NOMO-1 treated with dmso at 0.1 percent for 144 hours (cell line): Measurements from ENCODE around the gene CCDC102A.
"Not testable (repeated sequence)": the region's sequence is repeated elsewhere in the genome, so short reads cannot be mapped to it uniquely, and the experiment has no call there.

Experiments used
- DNase-seq: peaks from one replicate; lab custom pipeline; 2025; ENCODE audit not compliant: unreplicated experiment; lab: John Stamatoyannopoulos, UW

Gene CCDC102A

GRCh38 chr16:57536306-57537193, at the start of gene CCDC102A:
Gene CCDC102A (minus strand): TSS chr16:57536571. CDS start chr16:57529177, 7,394 bp downstream.
- no peak for DNase-seq

GRCh38 chr16:57585051-57585687, 48.8 kb upstream of the CCDC102A start:
- DNase-seq, result no peak

- no peak for DNase-seq
Measured at GRCh38 chr16:57579361-57579665, 42.9 kb upstream of the CCDC102A start.

GRCh38 chr16:57578521-57579360, 42.4 kb upstream of the CCDC102A start:
- DNase-seq, result no peak

- DNase-seq, result no peak
Measured at GRCh38 chr16:57577691-57578224, 41.4 kb upstream of the CCDC102A start.

GRCh38 chr16:57577214-57577613, 40.8 kb upstream of the CCDC102A start:
- no peak for DNase-seq

GRCh38 chr16:57576429-57576870, 40.1 kb upstream of the CCDC102A start:
- peak; percentile 36 for DNase-seq

GRCh38 chr16:57575468-57576277, 39.3 kb upstream of the CCDC102A start:
- DNase-seq, result no peak

GRCh38 chr16:57574646-57575467, 38.5 kb upstream of the CCDC102A start:
- no peak for DNase-seq

GRCh38 chr16:57574086-57574485, 37.7 kb upstream of the CCDC102A start:
- no peak for DNase-seq

GRCh38 chr16:57572978-57573728, 36.8 kb upstream of the CCDC102A start:
- no peak for DNase-seq

GRCh38 chr16:57571098-57571497, 34.7 kb upstream of the CCDC102A start:
- no peak for DNase-seq

- DNase-seq, result no peak
Measured at GRCh38 chr16:57570301-57571070, 34.1 kb upstream of the CCDC102A start.

GRCh38 chr16:57569306-57569946, 33.1 kb upstream of the CCDC102A start:
- no peak for DNase-seq

- not testable (repeated sequence) for DNase-seq
Measured at GRCh38 chr16:57568772-57569171, 32.4 kb upstream of the CCDC102A start.

- no peak for DNase-seq
Measured at GRCh38 chr16:57568173-57568678, 31.9 kb upstream of the CCDC102A start.

- no peak for DNase-seq
Measured at GRCh38 chr16:57567691-57568090, 31.3 kb upstream of the CCDC102A start.
